ENCODE data around the gene GPR17.

- TF ChIP-seq CTCF (optimal IDR thresholded peaks at IDR 0.05 in 1 of 3, IDR thresholded peaks at IDR 0.05 in 1 of 3, conservative IDR thresholded peaks at IDR 0.05 in 1 of 3; ENCODE audit: extremely low read depth in 1 of 3, insufficient read depth in 2 of 3, low read length in 3 of 3) (no peak), EZH2 (IDR thresholded peaks at IDR 0.05; ENCODE audit: low read length) (no peak)
Measured at GRCh38 chr2:127660291-127660578, 14.3 kb downstream of the GPR17 start.

All from keratinocyte (primary cell).